Sigmoid colon (tissue), 4 donors: Measurements from ENCODE around the gene LITAFD.

Experiments
- EP300 ChIP-seq, 4 donors: sonication (generic); formaldehyde crosslinking; IDR thresholded peaks; one replicate each; pipeline ENCODE4 v1.6.1; 2017; ENCODE audit warnings: antibody characterized with exemption in 4 of 4
- POLR2A ChIP-seq, 2 donors: fragments of 450-650 bp; IDR thresholded peaks; one replicate each; pipeline ENCODE4 v1.6.1; 2016; ENCODE audit warnings: antibody characterized with exemption in 2 of 2, mild to moderate bottlenecking in 2 of 2, moderate library complexity in 2 of 2
- TF ChIP-seq, protein P1 (sequence below), 4 experiments: fragments of 450-650 bp in 3 of 4; fragments of 200-600 bp in 1 of 4; IDR thresholded peaks; one replicate each; pipeline ENCODE4 v1.5.1; 2016 to 2019; ENCODE audit warnings: antibody characterized with exemption in 4 of 4, mild to moderate bottlenecking in 3 of 4, moderate library complexity in 2 of 4

DNA sequence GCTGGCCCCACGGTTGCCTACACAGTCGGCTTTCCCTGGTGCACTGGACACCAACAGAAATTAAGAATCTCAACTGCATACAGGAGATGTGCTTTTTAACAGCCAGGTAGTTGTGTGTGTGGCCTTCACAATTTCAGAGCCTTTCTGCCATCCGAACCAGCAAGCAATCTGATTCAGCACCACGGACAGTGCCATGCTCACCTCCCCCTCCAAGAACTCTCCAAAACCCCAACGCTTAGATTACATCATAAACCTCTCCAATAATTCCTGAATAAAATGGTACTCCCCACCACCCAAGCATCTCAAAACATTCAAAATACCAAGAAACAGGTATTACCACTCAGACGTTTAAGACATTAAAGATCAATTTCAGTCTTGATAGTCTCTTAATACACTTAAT is 49.7 kb downstream of the LITAFD start:
- TF ChIP-seq, protein P1, sequence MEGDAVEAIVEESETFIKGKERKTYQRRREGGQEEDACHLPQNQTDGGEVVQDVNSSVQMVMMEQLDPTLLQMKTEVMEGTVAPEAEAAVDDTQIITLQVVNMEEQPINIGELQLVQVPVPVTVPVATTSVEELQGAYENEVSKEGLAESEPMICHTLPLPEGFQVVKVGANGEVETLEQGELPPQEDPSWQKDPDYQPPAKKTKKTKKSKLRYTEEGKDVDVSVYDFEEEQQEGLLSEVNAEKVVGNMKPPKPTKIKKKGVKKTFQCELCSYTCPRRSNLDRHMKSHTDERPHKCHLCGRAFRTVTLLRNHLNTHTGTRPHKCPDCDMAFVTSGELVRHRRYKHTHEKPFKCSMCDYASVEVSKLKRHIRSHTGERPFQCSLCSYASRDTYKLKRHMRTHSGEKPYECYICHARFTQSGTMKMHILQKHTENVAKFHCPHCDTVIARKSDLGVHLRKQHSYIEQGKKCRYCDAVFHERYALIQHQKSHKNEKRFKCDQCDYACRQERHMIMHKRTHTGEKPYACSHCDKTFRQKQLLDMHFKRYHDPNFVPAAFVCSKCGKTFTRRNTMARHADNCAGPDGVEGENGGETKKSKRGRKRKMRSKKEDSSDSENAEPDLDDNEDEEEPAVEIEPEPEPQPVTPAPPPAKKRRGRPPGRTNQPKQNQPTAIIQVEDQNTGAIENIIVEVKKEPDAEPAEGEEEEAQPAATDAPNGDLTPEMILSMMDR (IDR thresholded peaks at IDR 0.05) = no peak
- no peak for TF ChIP-seq POLR2A (IDR thresholded peaks at IDR 0.05)
- TF ChIP-seq EP300 (IDR thresholded peaks at IDR 0.05) = no peak
